Measurements from ENCODE around the gene C20orf204. TPM values are rescaled to one million over a fixed set of nuclear protein-coding genes. Genes with fewer than 3 reads are reported as not detected.
"Not testable (repeated sequence)": the region's sequence is repeated elsewhere in the genome, so short reads cannot be mapped to it uniquely, and the experiment has no call there.

Gene C20orf204
- total and polyA plus RNA-seq, 3 experiments from 2014 or later, result 0.40 to 2.7 (median 2.4) TPM

- H3K27me3 Mint-ChIP-seq, result no peaks in the 10 kb centered on the region
- peak overlapping the region in 3 of 8 donors; percentile 8 to 92 (median 66) for H3K27ac Mint-ChIP-seq
- Histone ChIP-seq H3K27ac (ENCODE audit: low read depth, low read length) (no peak overlapping the region), H3K36me3 (ENCODE audit: insufficient read depth, low read length) (peaks cover 37% of the 10 kb centered on the region), H3K4me3 (ENCODE audit: low read length) (no peak overlapping the region), H3K27me3 (ENCODE audit: insufficient read depth, low read length, poor library complexity, severe bottlenecking) (no peaks in the 10 kb centered on the region), H3K9me3 (ENCODE audit: low read length) (peaks cover 31% of the 10 kb centered on the region), H3K4me1 (ENCODE audit: insufficient read depth, low read length) (peaks cover 39% of the 10 kb centered on the region)
- DNase-seq, result no peak
- H3K4me1 Mint-ChIP-seq, result peaks cover 25 to 47% (median 40%) of the 10 kb centered on the region in 3 donors
- H3K36me3 Mint-ChIP-seq, result peaks cover 24 to 69% (median 47%) of the 10 kb centered on the region in 3 donors
- peaks cover 0 to 40% (median 33%) of the 10 kb centered on the region in 5 donors for H3K9me3 Mint-ChIP-seq
- CTCF ChIA-PET, result interaction anchor here (2.6 kb wide), 1 partner anchor 29 kb away, joined by 11 read pairs; no protein-coding TSS in a partner anchor
- peak overlapping the region in 3 of 7 donors; percentile 7 to 19 (median 12) for H3K4me3 Mint-ChIP-seq
- POLR2A ChIA-PET, result interaction anchor here (1.3 kb wide), 1 partner anchor 30 kb away, joined by 4 read pairs; the partner anchor contains the start of gene SAMD10
These were observed 26.1 kb upstream of the C20orf204 start for GRCh38 chr20:64009811-64010387.

DNA sequence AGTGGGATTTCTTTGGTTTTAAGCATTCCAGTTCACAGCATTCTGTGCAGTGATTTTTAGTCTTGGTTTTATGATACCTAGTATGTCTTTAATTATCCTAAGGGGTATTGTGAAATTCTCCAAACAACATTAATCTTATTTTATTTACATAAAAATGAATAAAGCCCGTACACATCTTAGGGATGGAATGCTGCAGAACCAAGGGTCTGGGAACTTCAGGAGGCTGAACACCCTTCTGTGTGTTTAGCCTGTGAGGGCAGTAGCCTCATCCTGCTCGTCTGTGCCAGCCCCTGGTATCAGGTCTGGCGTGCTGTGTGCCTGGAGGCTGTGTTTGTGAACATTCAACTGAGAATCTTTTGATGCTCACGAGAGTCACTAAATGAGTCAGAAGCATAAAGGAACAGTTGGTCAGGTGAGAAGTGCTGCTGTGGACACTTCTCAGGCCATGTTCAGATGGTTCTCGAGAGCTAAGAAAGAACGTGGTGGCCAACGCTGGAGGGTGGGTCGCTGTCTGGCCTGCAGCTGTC, 25.2 kb upstream of the C20orf204 start:
- Histone ChIP-seq H3K4me3 (ENCODE audit: low read length) (peak overlapping the region; percentile 44), H3K27me3 (ENCODE audit: insufficient read depth, low read length, poor library complexity, severe bottlenecking) (no peaks in the 10 kb centered on the region), H3K4me1 (ENCODE audit: insufficient read depth, low read length) (peaks cover 39% of the 10 kb centered on the region), H3K27ac (ENCODE audit: low read depth, low read length) (no peak overlapping the region), H3K9me3 (ENCODE audit: low read length) (peaks cover 31% of the 10 kb centered on the region), H3K36me3 (ENCODE audit: insufficient read depth, low read length) (peaks cover 46% of the 10 kb centered on the region)
- H3K4me3 Mint-ChIP-seq, result peak overlapping the region in 1 of 7 donors; percentile 68
- peaks cover 25 to 46% (median 39%) of the 10 kb centered on the region in 3 donors for H3K4me1 Mint-ChIP-seq
- ChIA-PET CTCF (no interaction called here), POLR2A (interaction anchor here (1.3 kb wide), 1 partner anchor 31 kb away, joined by 4 read pairs; the partner anchor contains the start of gene SAMD10)
- peak overlapping the region in 4 of 8 donors; percentile 21 to 65 (median 52) for H3K27ac Mint-ChIP-seq
- peaks cover 24 to 69% (median 50%) of the 10 kb centered on the region in 3 donors for H3K36me3 Mint-ChIP-seq
- H3K27me3 Mint-ChIP-seq, result no peaks in the 10 kb centered on the region
- no peak for DNase-seq
- H3K9me3 Mint-ChIP-seq, result peaks cover 0 to 40% (median 34%) of the 10 kb centered on the region in 5 donors

DNA sequence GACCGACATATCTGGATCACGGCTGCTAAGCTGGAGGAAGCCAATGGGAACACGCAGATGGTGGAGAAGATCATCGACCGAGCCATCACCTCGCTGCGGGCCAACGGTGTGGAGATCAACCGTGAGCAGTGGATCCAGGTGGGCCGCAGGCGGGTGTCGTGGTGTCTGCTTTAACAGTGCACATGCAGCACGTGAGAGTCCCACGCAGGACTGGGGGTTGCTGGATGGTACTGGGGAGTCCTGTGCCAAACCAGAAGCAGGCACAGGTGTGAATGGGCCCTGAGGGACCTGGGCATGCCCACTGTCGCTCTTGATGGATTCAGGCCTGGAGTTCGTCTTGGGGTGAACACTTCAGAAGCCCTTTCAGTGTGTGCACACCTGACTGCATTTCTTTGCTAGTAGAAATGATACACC, 24.6 kb upstream of the C20orf204 start:
- DNase-seq, result peak in 3 of 5 donors; percentile 3 to 11 (median 7)
- H3K27ac ChIP-seq (ENCODE audit: low read depth, low read length), result peak overlapping the region; percentile 10
- no peaks in the 10 kb centered on the region for H3K27me3 ChIP-seq (ENCODE audit: insufficient read depth, low read length, poor library complexity, severe bottlenecking)
- peaks cover 39% of the 10 kb centered on the region for H3K4me1 ChIP-seq (ENCODE audit: insufficient read depth, low read length)
- ChIA-PET CTCF (no interaction called here), POLR2A (no interaction called here)
- H3K27ac Mint-ChIP-seq, result peak overlapping the region in 7 of 8 donors; percentile 53 to 94 (median 79)
- peak overlapping the region in 4 of 7 donors; percentile 26 to 69 (median 35) for H3K4me3 Mint-ChIP-seq
- H3K4me3 ChIP-seq (ENCODE audit: low read length), result peak overlapping the region; percentile 44
- no peaks in the 10 kb centered on the region for H3K27me3 Mint-ChIP-seq
- H3K9me3 Mint-ChIP-seq, result peaks cover 0 to 40% (median 34%) of the 10 kb centered on the region in 5 donors
- peaks cover 24 to 65% (median 51%) of the 10 kb centered on the region in 3 donors for H3K36me3 Mint-ChIP-seq
- peaks cover 31% of the 10 kb centered on the region for H3K9me3 ChIP-seq (ENCODE audit: low read length)
- H3K36me3 ChIP-seq (ENCODE audit: insufficient read depth, low read length), result peaks cover 47% of the 10 kb centered on the region
- peaks cover 25 to 46% (median 39%) of the 10 kb centered on the region in 3 donors for H3K4me1 Mint-ChIP-seq

DNA sequence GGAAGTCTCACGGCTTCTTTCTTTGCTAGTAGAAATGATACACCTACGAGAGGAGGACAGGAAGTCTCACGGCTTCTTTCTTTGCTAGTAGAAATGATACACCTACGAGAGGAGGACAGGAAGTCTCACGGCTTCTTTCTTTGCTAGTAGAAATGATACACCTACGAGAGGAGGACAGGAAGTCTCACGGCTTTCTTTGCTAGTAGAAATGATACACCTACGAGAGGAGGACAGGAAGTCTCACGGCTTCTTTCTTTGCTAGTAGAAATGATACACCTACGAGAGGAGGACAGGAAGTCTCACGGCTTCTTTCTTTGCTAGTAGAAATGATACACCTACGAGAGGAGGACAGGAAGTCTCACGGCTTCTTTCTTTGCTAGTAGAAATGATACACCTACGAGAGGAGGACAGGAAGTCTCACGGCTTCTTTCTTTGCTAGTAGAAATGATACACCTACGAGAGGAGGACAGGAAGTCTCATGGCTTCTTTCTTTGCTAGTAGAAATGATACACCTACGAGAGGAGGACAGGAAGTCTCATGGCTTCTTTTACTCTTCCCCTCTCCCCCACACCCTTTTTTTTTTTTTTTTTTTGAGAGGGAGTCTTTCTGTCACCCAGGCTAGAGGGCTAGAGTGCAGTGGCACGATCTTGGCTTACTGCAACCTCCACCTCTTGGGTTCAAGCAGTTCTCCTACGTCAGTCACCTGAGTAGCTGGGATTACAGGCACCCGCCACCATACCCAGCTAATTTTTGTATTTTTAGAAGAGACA, 23.4 kb upstream of the C20orf204 start:
- Histone ChIP-seq H3K9me3 (ENCODE audit: low read length) (peaks cover 31% of the 10 kb centered on the region), H3K27ac (ENCODE audit: low read depth, low read length) (peak overlapping the region; percentile 21), H3K4me1 (ENCODE audit: insufficient read depth, low read length) (peaks cover 39% of the 10 kb centered on the region), H3K36me3 (ENCODE audit: insufficient read depth, low read length) (peaks cover 52% of the 10 kb centered on the region), H3K4me3 (ENCODE audit: low read length) (peak overlapping the region; percentile 42)
- H3K36me3 Mint-ChIP-seq, result peaks cover 25 to 62% (median 56%) of the 10 kb centered on the region in 3 donors
- DNase-seq, result peak in 2 of 5 donors; percentile 35 to 41
- not testable (repeated sequence) for H3K27me3 Mint-ChIP-seq; H3K27me3 ChIP-seq (ENCODE audit: insufficient read depth, low read length, poor library complexity, severe bottlenecking)
- peaks cover 0 to 40% (median 34%) of the 10 kb centered on the region in 5 donors for H3K9me3 Mint-ChIP-seq
- H3K4me3 Mint-ChIP-seq, result peak overlapping the region in 5 of 7 donors; percentile 26 to 71 (median 51)
- POLR2A ChIA-PET, result interaction anchor here (0.6 kb wide), 1 partner anchor 32 kb away, joined by 3 read pairs; the partner anchor contains the start of gene PRPF6
- peak overlapping the region in 7 of 8 donors; percentile 54 to 90 (median 74) for H3K27ac Mint-ChIP-seq
- H3K4me1 Mint-ChIP-seq, result peaks cover 25 to 48% (median 39%) of the 10 kb centered on the region in 3 donors
- CTCF ChIA-PET, result interaction anchor here (1.2 kb wide), 1 partner anchor 32 kb away, joined by 4 read pairs; no protein-coding TSS in a partner anchor

DNA sequence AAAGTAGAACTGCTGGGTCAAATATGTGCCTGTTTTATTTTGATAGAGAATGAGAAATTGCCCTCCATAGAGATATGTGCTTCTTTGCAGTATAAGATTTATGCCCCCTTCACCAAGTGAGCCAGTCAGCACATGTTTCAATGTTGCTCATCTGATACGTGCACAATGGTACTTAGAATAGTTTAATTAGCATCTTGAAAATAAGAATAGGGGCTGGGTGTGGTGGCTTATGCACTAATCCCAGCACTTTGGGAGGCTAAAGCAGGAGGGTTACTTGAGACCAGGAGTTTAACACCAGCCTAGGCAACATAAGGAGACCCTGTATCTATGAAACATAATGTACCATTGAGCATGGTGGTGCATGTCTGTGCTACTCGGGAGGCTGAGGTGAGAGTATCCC, 20.3 kb upstream of the C20orf204 start:
- peaks cover 24 to 60% (median 42%) of the 10 kb centered on the region in 3 donors for H3K36me3 Mint-ChIP-seq
- ChIA-PET CTCF (no interaction called here), POLR2A (no interaction called here)
- H3K4me3 Mint-ChIP-seq, result no peak overlapping the region
- H3K27ac Mint-ChIP-seq, result no peak overlapping the region
- no peaks in the 10 kb centered on the region for H3K27me3 Mint-ChIP-seq
- H3K4me1 Mint-ChIP-seq, result peaks cover 18 to 33% (median 26%) of the 10 kb centered on the region in 3 donors
- Histone ChIP-seq H3K4me1 (ENCODE audit: insufficient read depth, low read length) (peaks cover 27% of the 10 kb centered on the region), H3K36me3 (ENCODE audit: insufficient read depth, low read length) (peaks cover 45% of the 10 kb centered on the region), H3K9me3 (ENCODE audit: low read length) (peaks cover 16% of the 10 kb centered on the region), H3K4me3 (ENCODE audit: low read length) (no peak overlapping the region), H3K27me3 (ENCODE audit: insufficient read depth, low read length, poor library complexity, severe bottlenecking) (no peaks in the 10 kb centered on the region), H3K27ac (ENCODE audit: low read depth, low read length) (no peak overlapping the region)
- H3K9me3 Mint-ChIP-seq, result peaks cover 0 to 17% (median 14%) of the 10 kb centered on the region in 5 donors
- no peak for DNase-seq

DNA sequence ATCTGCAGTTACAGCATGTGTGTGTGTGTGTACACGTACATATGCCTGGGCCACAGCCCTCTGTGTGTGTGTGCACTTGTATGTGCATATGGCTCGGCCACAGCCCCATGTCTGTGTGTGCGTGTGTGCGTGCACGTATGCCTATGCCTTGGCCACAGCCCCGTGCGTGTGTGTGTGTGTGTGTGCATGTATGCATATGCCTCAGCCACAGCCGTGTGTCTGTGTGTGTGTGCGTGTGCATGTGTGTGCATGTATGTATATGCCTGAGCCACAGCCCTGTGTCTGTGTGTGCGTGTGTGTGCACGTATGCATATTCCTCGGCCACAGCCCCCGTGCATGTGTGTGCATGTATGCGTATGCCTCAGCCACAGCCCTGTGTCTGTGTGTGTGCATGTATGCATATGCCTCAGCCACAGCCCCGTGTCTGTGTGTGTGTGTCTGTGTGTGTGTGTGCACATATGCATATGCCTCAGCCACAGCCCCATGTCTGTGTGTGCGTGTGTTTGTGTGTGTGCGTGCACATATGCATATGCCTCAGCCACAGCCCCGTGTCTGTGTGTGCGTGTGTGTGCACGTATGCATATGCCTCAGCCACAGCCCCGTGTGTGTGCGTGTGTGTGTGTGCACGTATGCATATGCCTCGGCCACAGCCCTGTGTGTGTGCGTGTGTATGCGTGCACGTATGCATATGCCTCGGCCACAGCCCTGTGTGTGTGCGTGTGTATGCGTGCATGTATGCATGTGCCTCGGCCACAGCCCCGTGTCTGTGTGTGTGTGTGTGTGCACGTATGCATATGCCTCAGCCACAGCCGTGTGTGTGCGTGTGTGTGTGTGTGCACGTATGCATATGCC, 14.6 kb upstream of the C20orf204 start:
- peaks cover 16 to 85% (median 17%) of the 10 kb centered on the region in 3 donors for H3K36me3 Mint-ChIP-seq
- H3K4me1 ChIP-seq (ENCODE audit: insufficient read depth, low read length), result no peaks in the 10 kb centered on the region
- ChIA-PET POLR2A (interaction anchor here (0.7 kb wide), 1 partner anchor 235 kb away, joined by 4 read pairs; no protein-coding TSS in a partner anchor), CTCF (no interaction called here)
- no peak overlapping the region for H3K27ac ChIP-seq (ENCODE audit: low read depth, low read length)
- H3K9me3 ChIP-seq (ENCODE audit: low read length), result no peaks in the 10 kb centered on the region
- H3K4me3 Mint-ChIP-seq, result no peak overlapping the region
- DNase-seq, result no peak
- peak overlapping the region in 2 of 8 donors; percentile 10 to 17 for H3K27ac Mint-ChIP-seq
- H3K27me3 ChIP-seq (ENCODE audit: insufficient read depth, low read length, poor library complexity, severe bottlenecking), result no peaks in the 10 kb centered on the region
- H3K27me3 Mint-ChIP-seq, result no peaks in the 10 kb centered on the region
- H3K36me3 ChIP-seq (ENCODE audit: insufficient read depth, low read length), result peaks cover 75% of the 10 kb centered on the region
- H3K9me3 Mint-ChIP-seq, result no peaks in the 10 kb centered on the region
- peaks cover 0 to 3% (median 0%) of the 10 kb centered on the region in 3 donors for H3K4me1 Mint-ChIP-seq
- H3K4me3 ChIP-seq (ENCODE audit: low read length), result no peak overlapping the region

DNA sequence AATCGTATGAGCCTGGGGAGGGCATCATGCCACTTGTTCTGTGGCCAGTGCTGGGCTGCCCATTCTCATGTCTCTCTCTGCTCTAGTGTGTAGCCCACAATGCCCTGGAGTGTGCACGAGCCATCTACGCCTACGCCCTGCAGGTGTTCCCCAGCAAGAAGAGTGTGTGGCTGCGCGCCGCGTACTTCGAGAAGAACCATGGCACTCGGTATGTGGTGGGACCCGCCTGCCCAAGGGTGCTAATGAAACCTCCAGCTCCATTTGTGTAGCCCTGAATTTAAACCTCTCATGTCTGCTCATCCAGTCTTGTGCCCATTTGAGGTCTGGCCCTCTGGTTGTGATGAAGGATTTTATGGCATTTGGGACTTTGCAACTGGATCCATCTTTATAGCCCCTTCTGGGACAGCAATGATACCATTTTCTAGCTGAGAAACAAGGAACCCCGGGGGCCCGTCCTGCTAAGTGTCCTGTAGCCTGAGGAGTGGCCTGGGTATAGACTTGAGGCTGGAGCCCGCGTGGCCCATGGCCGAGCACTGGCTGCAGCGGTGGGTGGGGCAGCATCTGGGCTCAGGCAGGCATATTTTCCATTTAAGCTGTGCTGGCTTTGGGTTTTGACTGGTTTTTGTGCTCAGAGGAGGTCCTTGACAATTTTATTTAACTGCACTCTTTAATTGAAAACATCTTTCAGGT, 13.2 kb upstream of the C20orf204 start:
- ChIA-PET POLR2A (interaction anchor here (0.8 kb wide), 1 partner anchor 16 kb away, joined by 4 read pairs; no protein-coding TSS in a partner anchor), CTCF (no interaction called here)
- Histone ChIP-seq H3K4me1 (ENCODE audit: insufficient read depth, low read length) (no peaks in the 10 kb centered on the region), H3K9me3 (ENCODE audit: low read length) (no peaks in the 10 kb centered on the region), H3K4me3 (ENCODE audit: low read length) (no peak overlapping the region), H3K27ac (ENCODE audit: low read depth, low read length) (no peak overlapping the region), H3K36me3 (ENCODE audit: insufficient read depth, low read length) (peaks cover 81% of the 10 kb centered on the region), H3K27me3 (ENCODE audit: insufficient read depth, low read length, poor library complexity, severe bottlenecking) (no peaks in the 10 kb centered on the region)
- DNase-seq, result no peak
- peaks cover 12 to 92% (median 18%) of the 10 kb centered on the region in 3 donors for H3K36me3 Mint-ChIP-seq
- no peaks in the 10 kb centered on the region for H3K4me1 Mint-ChIP-seq
- no peak overlapping the region for H3K4me3 Mint-ChIP-seq
- no peaks in the 10 kb centered on the region for H3K27me3 Mint-ChIP-seq
- peak overlapping the region in 1 of 8 donors; percentile 50 for H3K27ac Mint-ChIP-seq
- no peaks in the 10 kb centered on the region for H3K9me3 Mint-ChIP-seq

All from CD8-positive, alpha-beta memory T cell (primary cell).